Adipocyte (in vitro differentiated cells): ENCODE data around the gene INSIG1.

Experiments
- DNase-seq: peaks from one replicate; pipeline ENCODE4 v3.0.0-alpha.2; 2015; ENCODE audit warnings: low read depth
- H3K27me3 ChIP-seq: replicated peaks from 2 replicates; pipeline ENCODE4 v1.7.0; 2013; ENCODE audit warnings: mild to moderate bottlenecking, low read length, moderate library complexity; ENCODE audit not compliant: control insufficient read depth, insufficient read depth
- H3K36me3 ChIP-seq: 2 replicates; pipeline ENCODE4 v1.7.0; 2013; ENCODE audit warnings: low read length, mild to moderate bottlenecking, moderate library complexity; ENCODE audit not compliant: control insufficient read depth, insufficient read depth, severe bottlenecking
- H3K4me1 ChIP-seq: 2 replicates; pipeline ENCODE4 v1.7.0; 2013; ENCODE audit warnings: mild to moderate bottlenecking, low read length, moderate library complexity; ENCODE audit not compliant: control insufficient read depth, insufficient read depth
- H3K4me3 ChIP-seq: 2 replicates; pipeline ENCODE4 v1.7.0; 2013; ENCODE audit warnings: mild to moderate bottlenecking, low read length, moderate library complexity
- H3K9ac ChIP-seq: 2 replicates; pipeline ENCODE4 v1.7.0; 2013; ENCODE audit warnings: mild to moderate bottlenecking, low read length, moderate library complexity
- H3K9me3 ChIP-seq: 2 replicates; pipeline ENCODE4 v1.7.0; 2013; ENCODE audit warnings: mild to moderate bottlenecking, low read length, moderate library complexity; ENCODE audit not compliant: control insufficient read depth

The INSIG1 gene

GRCh38 chr7:155346285-155346684 is 48.6 kb downstream of the INSIG1 start:
- H3K27me3 ChIP-seq: peaks cover 33% of the 10 kb centered on the region
- H3K9ac ChIP-seq: no peak overlapping the region
- H3K9me3 ChIP-seq: peaks cover 5% of the 10 kb centered on the region
- no peaks in the 10 kb centered on the region for H3K36me3 ChIP-seq
- DNase-seq: no peak
- no peak overlapping the region for H3K4me3 ChIP-seq
- peaks cover 2% of the 10 kb centered on the region for H3K4me1 ChIP-seq

- no peaks in the 10 kb centered on the region for H3K9me3 ChIP-seq
- H3K9ac ChIP-seq: no peak overlapping the region
- peaks cover 45% of the 10 kb centered on the region for H3K27me3 ChIP-seq
- no peak for DNase-seq
- H3K36me3 ChIP-seq: no peaks in the 10 kb centered on the region
- H3K4me1 ChIP-seq: peaks cover 2% of the 10 kb centered on the region
- H3K4me3 ChIP-seq: no peak overlapping the region
These were observed 51.1 kb downstream of the INSIG1 start for GRCh38 chr7:155348806-155349205.

- Histone ChIP-seq H3K9ac (no peak overlapping the region), H3K4me3 (no peak overlapping the region), H3K4me1 (peaks cover 2% of the 10 kb centered on the region), H3K9me3 (no peaks in the 10 kb centered on the region), H3K27me3 (peaks cover 49% of the 10 kb centered on the region), H3K36me3 (no peaks in the 10 kb centered on the region)
- no peak for DNase-seq
These were observed 52.1 kb downstream of the INSIG1 start for GRCh38 chr7:155349601-155350331.

GRCh38 chr7:155351120-155351870 is 53.6 kb downstream of the INSIG1 start:
- H3K36me3 ChIP-seq: no peaks in the 10 kb centered on the region
- DNase-seq: no peak
- H3K4me3 ChIP-seq: no peak overlapping the region
- no peaks in the 10 kb centered on the region for H3K9me3 ChIP-seq
- H3K4me1 ChIP-seq: no peaks in the 10 kb centered on the region
- H3K27me3 ChIP-seq: peaks cover 54% of the 10 kb centered on the region
- H3K9ac ChIP-seq: no peak overlapping the region

GRCh38 chr7:155352076-155352752 is 54.5 kb downstream of the INSIG1 start:
- no peak for DNase-seq
- Histone ChIP-seq H3K27me3 (peaks cover 54% of the 10 kb centered on the region), H3K9ac (no peak overlapping the region), H3K36me3 (no peaks in the 10 kb centered on the region), H3K4me3 (no peak overlapping the region), H3K9me3 (no peaks in the 10 kb centered on the region), H3K4me1 (no peaks in the 10 kb centered on the region)

GRCh38 chr7:155352753-155353115 is 55.1 kb downstream of the INSIG1 start:
- Histone ChIP-seq H3K4me1 (peaks cover 2% of the 10 kb centered on the region), H3K27me3 (peaks cover 55% of the 10 kb centered on the region), H3K9me3 (no peaks in the 10 kb centered on the region), H3K4me3 (no peak overlapping the region), H3K36me3 (no peaks in the 10 kb centered on the region), H3K9ac (no peak overlapping the region)
- no peak for DNase-seq

GRCh38 chr7:155353256-155353897 is 55.7 kb downstream of the INSIG1 start:
- no peak overlapping the region for H3K9ac ChIP-seq
- peaks cover 61% of the 10 kb centered on the region for H3K27me3 ChIP-seq
- H3K36me3 ChIP-seq: no peaks in the 10 kb centered on the region
- H3K4me3 ChIP-seq: no peak overlapping the region
- peaks cover 8% of the 10 kb centered on the region for H3K4me1 ChIP-seq
- no peaks in the 10 kb centered on the region for H3K9me3 ChIP-seq
- no peak for DNase-seq

- peaks cover 63% of the 10 kb centered on the region for H3K27me3 ChIP-seq
- H3K9ac ChIP-seq: no peak overlapping the region
- H3K36me3 ChIP-seq: no peaks in the 10 kb centered on the region
- peaks cover 9% of the 10 kb centered on the region for H3K4me1 ChIP-seq
- no peak overlapping the region for H3K4me3 ChIP-seq
- no peak for DNase-seq
- no peaks in the 10 kb centered on the region for H3K9me3 ChIP-seq
These were observed 56.8 kb downstream of the INSIG1 start for GRCh38 chr7:155354371-155355048.

GRCh38 chr7:155355176-155355575 is 57.5 kb downstream of the INSIG1 start:
- Histone ChIP-seq H3K4me3 (no peak overlapping the region), H3K9ac (no peak overlapping the region), H3K27me3 (peaks cover 68% of the 10 kb centered on the region), H3K4me1 (peaks cover 9% of the 10 kb centered on the region), H3K9me3 (no peaks in the 10 kb centered on the region), H3K36me3 (no peaks in the 10 kb centered on the region)
- no peak for DNase-seq

- Histone ChIP-seq H3K9me3 (no peaks in the 10 kb centered on the region), H3K4me3 (no peak overlapping the region), H3K36me3 (no peaks in the 10 kb centered on the region), H3K27me3 (peaks cover 73% of the 10 kb centered on the region), H3K4me1 (peaks cover 9% of the 10 kb centered on the region), H3K9ac (no peak overlapping the region)
- DNase-seq: no peak
These were observed 58.1 kb downstream of the INSIG1 start for GRCh38 chr7:155355745-155356144.
